C4-2B (cell line): ENCODE results near the gene PPP1CA.

Source experiments
- ZFX ChIP-seq: fragments of 450-650 bp; IDR thresholded peaks from 2 replicates; pipeline ENCODE4 v1.6.1; 2017
- TF ChIP-seq, protein P1 (sequence below): fragments of 450-650 bp; conservative IDR thresholded peaks from 2 replicates; pipeline ENCODE4 v1.5.1; 2017; ENCODE audit warnings: mild to moderate bottlenecking

DNA sequence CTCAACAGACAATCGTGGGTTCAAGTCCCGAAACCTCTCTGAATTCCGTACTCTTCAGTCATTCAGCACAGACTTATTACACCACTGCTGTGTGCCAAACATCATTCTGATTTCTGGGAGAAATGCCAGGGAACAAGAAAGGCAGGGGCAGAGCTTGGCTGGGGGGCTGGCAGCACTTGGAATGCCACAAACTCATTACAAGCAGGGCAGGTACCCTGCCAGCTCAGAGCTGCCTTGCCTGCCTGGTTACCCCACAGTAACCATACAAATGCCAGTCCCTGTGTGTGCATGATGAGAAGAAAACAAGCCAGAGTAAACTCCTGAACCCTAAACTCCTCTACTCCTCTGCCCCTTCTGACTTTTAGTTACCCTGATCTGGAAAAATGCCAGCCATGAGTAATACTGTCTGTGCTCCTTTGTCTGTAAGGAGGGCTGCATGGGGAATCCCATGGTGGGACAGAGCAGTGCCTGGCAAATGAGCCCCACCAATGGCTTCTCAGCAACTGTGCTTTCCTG is 16.7 kb downstream of the PPP1CA start:
- TF ChIP-seq, protein P1, sequence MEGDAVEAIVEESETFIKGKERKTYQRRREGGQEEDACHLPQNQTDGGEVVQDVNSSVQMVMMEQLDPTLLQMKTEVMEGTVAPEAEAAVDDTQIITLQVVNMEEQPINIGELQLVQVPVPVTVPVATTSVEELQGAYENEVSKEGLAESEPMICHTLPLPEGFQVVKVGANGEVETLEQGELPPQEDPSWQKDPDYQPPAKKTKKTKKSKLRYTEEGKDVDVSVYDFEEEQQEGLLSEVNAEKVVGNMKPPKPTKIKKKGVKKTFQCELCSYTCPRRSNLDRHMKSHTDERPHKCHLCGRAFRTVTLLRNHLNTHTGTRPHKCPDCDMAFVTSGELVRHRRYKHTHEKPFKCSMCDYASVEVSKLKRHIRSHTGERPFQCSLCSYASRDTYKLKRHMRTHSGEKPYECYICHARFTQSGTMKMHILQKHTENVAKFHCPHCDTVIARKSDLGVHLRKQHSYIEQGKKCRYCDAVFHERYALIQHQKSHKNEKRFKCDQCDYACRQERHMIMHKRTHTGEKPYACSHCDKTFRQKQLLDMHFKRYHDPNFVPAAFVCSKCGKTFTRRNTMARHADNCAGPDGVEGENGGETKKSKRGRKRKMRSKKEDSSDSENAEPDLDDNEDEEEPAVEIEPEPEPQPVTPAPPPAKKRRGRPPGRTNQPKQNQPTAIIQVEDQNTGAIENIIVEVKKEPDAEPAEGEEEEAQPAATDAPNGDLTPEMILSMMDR: no peak
- TF ChIP-seq ZFX: no peak
